HG03378 (cell line): Measurements from ENCODE around the gene ZFPM1.
"Not testable (repeated sequence)": the region's sequence is repeated elsewhere in the genome, so short reads cannot be mapped to it uniquely, and the experiment has no call there.

Experiments
- ATAC-seq: cut with Tn5 transposase; IDR thresholded peaks from one replicate; pipeline ENCODE4 v1.9.1; 2021; ENCODE audit warnings: mild to moderate bottlenecking, moderate library complexity; ENCODE audit not compliant: unreplicated experiment

The ZFPM1 gene

GRCh38 chr16:88453217-88453531 lies at the start of gene ZFPM1:
TSS of gene ZFPM1 (plus strand) at chr16:88453280. CDS start at chr16:88453639, 359 bp downstream.
- ATAC-seq: no peak

GRCh38 chr16:88403794-88404581 lies 49.1 kb upstream of the ZFPM1 start:
- no peak for ATAC-seq

- ATAC-seq: no peak
These were observed 48.3 kb upstream of the ZFPM1 start for GRCh38 chr16:88404769-88405168.

GRCh38 chr16:88405216-88406060 lies 47.6 kb upstream of the ZFPM1 start:
- no peak for ATAC-seq

GRCh38 chr16:88406096-88407041 lies 46.7 kb upstream of the ZFPM1 start:
- no peak for ATAC-seq

GRCh38 chr16:88407042-88407420 lies 46.0 kb upstream of the ZFPM1 start:
- ATAC-seq: no peak

GRCh38 chr16:88407807-88408206 lies 45.3 kb upstream of the ZFPM1 start:
- no peak for ATAC-seq

- ATAC-seq: no peak
These were observed 44.4 kb upstream of the ZFPM1 start for GRCh38 chr16:88408561-88409142.

- no peak for ATAC-seq
These were observed 43.6 kb upstream of the ZFPM1 start for GRCh38 chr16:88409296-88410065.

GRCh38 chr16:88410297-88410968 lies 42.6 kb upstream of the ZFPM1 start:
- ATAC-seq: not testable (repeated sequence)

GRCh38 chr16:88411951-88412576 lies 41.0 kb upstream of the ZFPM1 start:
- no peak for ATAC-seq

GRCh38 chr16:88412766-88413165 lies 40.3 kb upstream of the ZFPM1 start:
- ATAC-seq: no peak

- no peak for ATAC-seq
These were observed 39.8 kb upstream of the ZFPM1 start for GRCh38 chr16:88413231-88413630.

- no peak for ATAC-seq
These were observed 39.4 kb upstream of the ZFPM1 start for GRCh38 chr16:88413631-88414030.

GRCh38 chr16:88414521-88415380 lies 38.3 kb upstream of the ZFPM1 start:
- no peak for ATAC-seq

- ATAC-seq: no peak
These were observed 37.7 kb upstream of the ZFPM1 start for GRCh38 chr16:88415381-88415705.

GRCh38 chr16:88415713-88416323 lies 37.3 kb upstream of the ZFPM1 start:
- ATAC-seq: no peak

- no peak for ATAC-seq
These were observed 36.4 kb upstream of the ZFPM1 start for GRCh38 chr16:88416686-88417085.
